VCaP (cell line): Measurements from ENCODE around the gene RUNX1.

ENCODE experiments used
- H3K27ac ChIP-seq: fragments of 450-650 bp; 2 replicates; pipeline ENCODE4 v1.5.1; 2017
- CTCF ChIP-seq: fragments of 450-650 bp; conservative IDR thresholded peaks from 2 replicates; pipeline ENCODE4 v1.5.1; 2017; ENCODE audit warnings: mild to moderate bottlenecking, moderate library complexity

The RUNX1 gene

GRCh38 chr21:34979383-34979782, 69.7 kb downstream of the RUNX1 start:
- H3K27ac ChIP-seq = no peak overlapping the region

GRCh38 chr21:34977333-34977732, 71.8 kb downstream of the RUNX1 start:
- TF ChIP-seq CTCF = no peak

More at GRCh38 chr21:34979383-34979782, 69.7 kb downstream of the RUNX1 start:
- no peak for TF ChIP-seq CTCF

GRCh38 chr21:34974162-34974981, 74.7 kb downstream of the RUNX1 start:
- TF ChIP-seq CTCF = no peak
- H3K27ac ChIP-seq = no peak overlapping the region

More at GRCh38 chr21:34977333-34977732, 71.8 kb downstream of the RUNX1 start:
- H3K27ac ChIP-seq = no peak overlapping the region

GRCh38 chr21:34973685-34974084, 75.4 kb downstream of the RUNX1 start:
- no peak for TF ChIP-seq CTCF
- H3K27ac ChIP-seq = no peak overlapping the region

GRCh38 chr21:34971656-34972055, 77.4 kb downstream of the RUNX1 start:
- no peak overlapping the region for H3K27ac ChIP-seq
- no peak for TF ChIP-seq CTCF

GRCh38 chr21:34970566-34970965, 78.5 kb downstream of the RUNX1 start:
- H3K27ac ChIP-seq = no peak overlapping the region
- TF ChIP-seq CTCF = no peak

GRCh38 chr21:34970167-34970500, 79.0 kb downstream of the RUNX1 start:
- TF ChIP-seq CTCF = no peak
- H3K27ac ChIP-seq = no peak overlapping the region
